ENCODE results near the gene CHTOP.

The CHTOP gene

GRCh38 chr1:153673511-153673910 lies 39.6 kb downstream of the CHTOP start:
- Histone ChIP-seq H3K36me3 (ENCODE audit: insufficient read depth, low read length) (peaks cover 20% of the 10 kb centered on the region), H3K4me3 (ENCODE audit: low read depth in 1 of 2, low read length in 2 of 2) (no peak overlapping the region), H3K4me1 (ENCODE audit: insufficient read depth, low read length) (peaks cover 24% of the 10 kb centered on the region), H3K9ac (ENCODE audit: low read depth, low read length) (no peak overlapping the region), H4K20me1 (ENCODE audit: insufficient read depth, low read length) (peaks cover 7% of the 10 kb centered on the region; the same call in 1 of the 2 replicates), H3K79me2 (ENCODE audit: insufficient read depth, low read length) (peaks cover 23% of the 10 kb centered on the region), H3K4me2 (ENCODE audit: insufficient read depth, low read length) (no peak overlapping the region), H3K27me3 (ENCODE audit: insufficient read depth, low read length, poor library complexity) (no peaks in the 10 kb centered on the region), H3K27ac (ENCODE audit: low read length) (no peak overlapping the region), H3K9me3 (ENCODE audit: insufficient read depth, low read length, severe bottlenecking) (no peaks in the 10 kb centered on the region), H2AFZ (ENCODE audit: low read depth, low read length) (no peak overlapping the region)
- no peak for ATAC-seq (ENCODE audit: insufficient read depth, low read depth)
- no peak for DNase-seq
- TF ChIP-seq CTCF (IDR thresholded peaks at IDR 0.05; ENCODE audit: borderline replicate concordance, extremely low read depth, low read length, poor library complexity, severe bottlenecking): no peak

- TF ChIP-seq EZH2 (IDR thresholded peaks at IDR 0.05; ENCODE audit: borderline replicate concordance, low read depth, low read length, severe bottlenecking): no peak
- TF ChIP-seq CTCF (IDR thresholded peaks at IDR 0.05; ENCODE audit: borderline replicate concordance, extremely low read depth, low read length, poor library complexity, severe bottlenecking): peak; percentile 93
- H3K4me1 ChIP-seq (ENCODE audit: insufficient read depth, low read length): no peaks in the 10 kb centered on the region
- no peaks in the 10 kb centered on the region for H3K79me2 ChIP-seq (ENCODE audit: insufficient read depth, low read length)
- H3K27me3 ChIP-seq (ENCODE audit: insufficient read depth, low read length, poor library complexity): peaks cover 14% of the 10 kb centered on the region
- no peak overlapping the region for H3K27ac ChIP-seq (ENCODE audit: low read length)
- H3K9ac ChIP-seq (ENCODE audit: low read depth, low read length): no peak overlapping the region
- H4K20me1 ChIP-seq (ENCODE audit: insufficient read depth, low read length): no peaks in the 10 kb centered on the region
- no peaks in the 10 kb centered on the region for H3K9me3 ChIP-seq (ENCODE audit: insufficient read depth, low read length, severe bottlenecking)
- ATAC-seq (ENCODE audit: insufficient read depth, low read depth): peak; percentile 87
- H2AFZ ChIP-seq (ENCODE audit: low read depth, low read length): no peak overlapping the region
- H3K36me3 ChIP-seq (ENCODE audit: insufficient read depth, low read length): no peaks in the 10 kb centered on the region
- no peak overlapping the region for H3K4me3 ChIP-seq (ENCODE audit: low read depth in 1 of 2, low read length in 2 of 2)
- peak; percentile 54 for DNase-seq
- H3K4me2 ChIP-seq (ENCODE audit: insufficient read depth, low read length): no peak overlapping the region
Observed at GRCh38 chr1:153677718-153678518, 44.1 kb downstream of the CHTOP start.

GRCh38 chr1:153678519-153679336 lies 44.9 kb downstream of the CHTOP start, which contains the start of gene NPR1:
TSS of gene NPR1 (plus strand) at chr1:153678688. CDS start at chr1:153679109, 421 bp downstream.
- H3K79me2 ChIP-seq (ENCODE audit: insufficient read depth, low read length): no peaks in the 10 kb centered on the region
- no peaks in the 10 kb centered on the region for H4K20me1 ChIP-seq (ENCODE audit: insufficient read depth, low read length)
- ATAC-seq (ENCODE audit: insufficient read depth, low read depth) (no peak), DNase-seq (no peak)
- peaks cover 18% of the 10 kb centered on the region for H3K27me3 ChIP-seq (ENCODE audit: insufficient read depth, low read length, poor library complexity)
- no peak within 1 kb of the TSS for H3K4me2 ChIP-seq (ENCODE audit: insufficient read depth, low read length)
- TF ChIP-seq EZH2 (IDR thresholded peaks at IDR 0.05; ENCODE audit: borderline replicate concordance, low read depth, low read length, severe bottlenecking): no peak
- no peak for TF ChIP-seq CTCF (IDR thresholded peaks at IDR 0.05; ENCODE audit: borderline replicate concordance, extremely low read depth, low read length, poor library complexity, severe bottlenecking)
- H3K36me3 ChIP-seq (ENCODE audit: insufficient read depth, low read length): no peaks in the 10 kb centered on the region
- no peak within 1 kb of the TSS for H3K9ac ChIP-seq (ENCODE audit: low read depth, low read length)
- no peaks in the 10 kb centered on the region for H3K9me3 ChIP-seq (ENCODE audit: insufficient read depth, low read length, severe bottlenecking)
- H3K4me1 ChIP-seq (ENCODE audit: insufficient read depth, low read length): no peaks in the 10 kb centered on the region
- no peak within 1 kb of the TSS for H3K27ac ChIP-seq (ENCODE audit: low read length)
- H3K4me3 ChIP-seq (ENCODE audit: low read depth in 1 of 2, low read length in 2 of 2): no peak within 1 kb of the TSS
- no peak within 1 kb of the TSS for H2AFZ ChIP-seq (ENCODE audit: low read depth, low read length)

Measured in DND-41 (cell line).